Activated CD8-positive, alpha-beta memory T cell treated with anti-CD3 and anti-CD28 coated beads for 24 hours (primary cell): Measurements from ENCODE around the gene MAB21L4.
"Not testable (repeated sequence)": the region's sequence is repeated elsewhere in the genome, so short reads cannot be mapped to it uniquely, and the experiment has no call there.

Experiments
- DNase-seq: peaks from one replicate; pipeline ENCODE4 v3.0.0-alpha.2; 2020

Gene MAB21L4

DNA sequence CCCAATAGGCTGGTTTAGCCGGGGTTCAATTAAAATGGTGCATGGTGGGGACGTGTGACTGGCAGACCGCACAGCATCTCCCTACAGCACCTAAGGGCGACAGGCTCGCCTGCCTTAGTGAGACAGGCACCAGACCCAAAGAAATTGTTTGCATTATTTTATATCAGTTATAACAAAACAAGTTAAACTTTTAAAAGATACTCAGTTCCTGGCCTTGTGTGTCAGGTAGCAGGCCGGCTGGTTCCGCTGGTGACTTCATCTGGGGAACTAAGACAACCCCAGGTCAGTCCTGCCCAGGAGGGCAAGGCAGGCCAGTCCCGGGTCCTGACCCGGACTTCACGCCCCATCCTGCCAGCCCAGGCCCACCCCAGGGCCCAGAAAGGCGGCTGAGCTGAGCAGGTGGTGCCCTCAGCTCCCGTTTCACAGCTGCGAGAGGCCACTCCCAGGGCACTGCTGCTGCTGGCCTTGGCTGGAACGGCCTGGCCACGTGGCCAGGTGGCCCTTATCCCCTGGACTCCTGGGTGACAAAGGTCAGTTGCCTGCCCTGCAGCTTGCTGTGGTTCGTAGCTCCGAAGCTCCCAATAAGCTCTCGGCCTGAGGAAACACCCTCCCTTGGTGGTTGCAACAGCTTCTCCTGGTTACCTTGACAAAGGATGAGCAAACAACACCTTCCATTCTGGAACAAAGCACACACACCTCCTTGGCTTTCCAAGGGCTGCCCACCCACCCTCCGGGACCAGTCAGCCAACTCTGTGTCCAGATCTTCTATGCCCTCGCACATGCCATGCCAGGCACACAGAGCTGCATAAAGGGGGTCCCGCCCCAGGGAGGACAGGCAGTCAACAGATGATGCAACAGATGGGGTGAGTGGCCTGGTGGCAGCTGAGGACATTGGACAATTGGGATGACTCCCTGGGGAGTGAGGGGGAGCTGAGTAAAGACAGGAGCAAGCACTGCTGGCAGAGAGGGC is 38.6 kb downstream of the MAB21L4 start:
- no peak for DNase-seq

DNA sequence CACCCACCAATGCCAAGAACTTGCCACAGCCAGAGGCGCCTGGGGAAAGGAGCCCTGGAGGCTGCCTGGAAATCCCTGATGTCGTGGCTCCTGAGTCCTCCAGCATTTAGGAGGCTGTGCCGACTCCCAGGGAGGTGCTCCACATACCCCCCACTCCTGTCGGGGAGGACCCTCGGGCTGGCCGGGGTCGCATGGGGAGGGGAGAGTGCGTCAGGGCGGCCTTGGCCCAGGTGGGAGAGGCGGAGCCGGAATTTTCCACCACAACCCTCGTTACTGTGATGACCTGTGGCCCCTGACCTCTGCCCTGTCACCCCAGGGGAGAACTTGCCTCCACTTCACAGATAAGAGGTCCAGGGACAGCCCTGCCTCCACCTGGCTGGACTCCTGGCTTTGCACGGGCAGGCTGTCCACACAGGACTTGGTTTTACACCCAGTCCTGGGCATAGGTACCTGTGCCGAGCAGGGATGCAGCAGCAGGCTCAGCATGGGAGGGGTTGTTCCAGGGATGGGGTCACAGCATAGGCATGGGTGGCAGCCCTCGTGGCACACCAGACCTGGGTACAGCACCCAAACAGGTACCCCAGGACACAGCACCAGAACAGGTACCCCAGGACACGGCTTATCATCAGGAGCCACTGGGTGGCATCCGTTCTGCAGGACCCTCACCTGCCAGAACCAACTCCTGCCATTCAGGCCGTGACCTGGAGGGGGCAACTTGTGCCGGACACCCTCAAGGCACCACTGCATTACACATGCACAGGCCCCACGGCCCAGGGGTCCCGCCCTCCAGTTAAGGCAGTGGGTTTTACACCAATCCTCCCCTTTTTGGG is 39.6 kb downstream of the MAB21L4 start:
- no peak for DNase-seq

DNA sequence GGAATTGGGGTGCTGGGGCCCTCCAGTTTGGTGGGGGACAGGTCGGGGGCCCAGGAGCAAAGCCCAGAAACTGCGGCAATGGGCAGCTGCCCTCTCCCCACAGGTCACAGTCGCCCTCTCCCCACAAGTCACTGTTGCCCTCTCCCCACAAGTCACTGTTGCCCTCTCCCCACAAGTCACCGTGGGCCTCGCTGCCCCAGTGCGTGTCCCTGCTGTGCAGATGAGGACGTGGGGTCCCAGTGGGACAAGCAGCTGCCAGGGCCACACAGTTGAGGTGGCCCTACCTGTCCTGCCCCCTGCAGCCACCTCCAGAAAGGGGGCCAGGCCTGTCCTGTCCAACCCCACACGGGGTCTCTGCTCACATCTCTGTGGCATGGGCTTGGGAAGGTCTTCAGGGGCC is 40.3 kb downstream of the MAB21L4 start:
- no peak for DNase-seq

GRCh38 chr2:240852671-240853314 is 43.2 kb downstream of the MAB21L4 start:
- no peak for DNase-seq

GRCh38 chr2:240851078-240851991 is 44.6 kb downstream of the MAB21L4 start:
- DNase-seq: peak; percentile 94

DNA sequence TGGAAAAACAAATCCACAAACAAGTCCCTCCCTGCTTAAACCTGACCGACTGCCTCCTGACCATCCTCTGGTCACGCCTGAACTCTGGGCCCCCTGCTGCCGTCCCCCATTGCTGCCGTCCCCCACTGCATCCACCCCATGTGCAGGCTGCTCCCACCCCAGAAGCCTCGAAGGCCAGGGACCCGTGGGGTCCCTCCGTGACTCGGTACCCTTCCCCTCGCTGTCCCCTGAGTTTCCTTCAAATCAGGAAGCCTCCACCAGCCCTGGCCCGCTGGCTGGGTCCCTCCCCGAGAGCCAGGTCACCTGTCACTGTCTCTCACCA is 45.2 kb downstream of the MAB21L4 start:
- no peak for DNase-seq

DNA sequence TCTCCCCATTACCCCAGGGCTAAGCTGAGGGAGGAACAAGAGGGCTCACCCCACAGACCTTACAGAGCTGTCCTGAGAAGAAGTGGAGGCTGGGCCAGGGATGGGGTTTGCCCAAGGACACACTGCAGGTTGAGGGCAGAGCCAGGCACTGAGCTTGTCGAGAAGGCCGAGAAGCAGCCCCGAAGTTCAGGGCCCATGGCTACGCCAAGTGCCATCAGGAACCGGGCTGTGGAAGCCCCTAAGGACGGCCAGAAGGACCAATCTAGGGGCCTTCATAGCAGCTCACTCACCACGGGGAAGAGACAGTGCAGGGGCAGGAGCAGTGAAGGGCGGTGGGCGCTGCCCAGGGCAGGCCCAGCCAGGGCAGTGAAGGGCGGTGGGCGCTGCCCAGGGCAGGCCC is 45.9 kb downstream of the MAB21L4 start:
- no peak for DNase-seq

GRCh38 chr2:240848900-240849680 is 46.9 kb downstream of the MAB21L4 start:
- DNase-seq: no peak

GRCh38 chr2:240847817-240848216 is 48.1 kb downstream of the MAB21L4 start:
- DNase-seq: no peak

GRCh38 chr2:240846873-240847595 is 48.9 kb downstream of the MAB21L4 start:
- DNase-seq: no peak

DNA sequence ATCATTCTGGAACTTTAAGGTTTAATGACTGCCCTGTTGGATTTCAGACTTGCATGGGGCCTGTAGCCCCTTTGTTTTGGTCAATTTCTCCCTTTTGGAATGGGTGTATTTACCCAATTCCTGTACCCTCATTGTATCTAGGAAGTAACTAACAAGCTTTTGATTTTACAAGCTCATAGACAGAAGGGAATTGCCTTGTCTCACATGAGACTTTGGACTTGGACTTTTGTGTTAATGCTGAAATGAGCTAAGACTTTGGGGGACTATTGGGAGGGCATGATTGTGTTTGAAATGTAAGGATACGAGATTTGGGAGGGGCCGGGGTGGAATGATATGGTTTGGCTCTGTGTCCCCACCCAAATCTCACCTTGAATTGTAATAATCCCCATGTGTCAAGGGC is 49.6 kb downstream of the MAB21L4 start:
- not testable (repeated sequence) for DNase-seq

DNA sequence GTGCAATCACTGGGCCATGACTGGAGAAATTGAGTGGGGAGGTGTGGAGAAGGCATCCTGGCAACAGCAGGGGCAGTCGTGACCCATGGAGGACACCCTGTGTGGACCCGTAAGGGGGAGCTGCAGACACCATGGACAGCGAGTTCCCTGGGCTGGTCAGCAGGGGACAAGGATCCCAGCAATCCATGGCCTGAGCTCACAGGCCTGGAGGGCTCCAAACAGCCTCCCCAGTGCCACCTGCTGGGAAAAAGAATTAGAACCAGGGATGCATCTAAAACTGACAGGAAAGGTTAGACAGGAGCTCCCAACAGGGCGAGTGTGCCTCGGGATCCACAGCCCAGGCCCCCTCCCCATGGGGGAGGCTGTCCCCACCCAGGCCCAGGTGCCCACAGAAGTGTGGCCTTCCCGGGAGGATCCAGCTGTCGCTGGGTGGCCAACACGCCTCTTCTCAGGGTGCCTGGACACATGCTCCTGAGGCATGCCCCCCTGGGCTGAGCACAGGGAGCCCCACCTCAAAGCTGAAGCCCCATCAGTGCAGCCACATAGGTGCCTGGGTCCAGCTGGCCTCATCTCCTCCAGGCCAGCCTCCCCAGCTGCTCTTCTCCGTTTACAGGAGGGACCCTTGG is 55.4 kb downstream of the MAB21L4 start:
- DNase-seq: no peak

DNA sequence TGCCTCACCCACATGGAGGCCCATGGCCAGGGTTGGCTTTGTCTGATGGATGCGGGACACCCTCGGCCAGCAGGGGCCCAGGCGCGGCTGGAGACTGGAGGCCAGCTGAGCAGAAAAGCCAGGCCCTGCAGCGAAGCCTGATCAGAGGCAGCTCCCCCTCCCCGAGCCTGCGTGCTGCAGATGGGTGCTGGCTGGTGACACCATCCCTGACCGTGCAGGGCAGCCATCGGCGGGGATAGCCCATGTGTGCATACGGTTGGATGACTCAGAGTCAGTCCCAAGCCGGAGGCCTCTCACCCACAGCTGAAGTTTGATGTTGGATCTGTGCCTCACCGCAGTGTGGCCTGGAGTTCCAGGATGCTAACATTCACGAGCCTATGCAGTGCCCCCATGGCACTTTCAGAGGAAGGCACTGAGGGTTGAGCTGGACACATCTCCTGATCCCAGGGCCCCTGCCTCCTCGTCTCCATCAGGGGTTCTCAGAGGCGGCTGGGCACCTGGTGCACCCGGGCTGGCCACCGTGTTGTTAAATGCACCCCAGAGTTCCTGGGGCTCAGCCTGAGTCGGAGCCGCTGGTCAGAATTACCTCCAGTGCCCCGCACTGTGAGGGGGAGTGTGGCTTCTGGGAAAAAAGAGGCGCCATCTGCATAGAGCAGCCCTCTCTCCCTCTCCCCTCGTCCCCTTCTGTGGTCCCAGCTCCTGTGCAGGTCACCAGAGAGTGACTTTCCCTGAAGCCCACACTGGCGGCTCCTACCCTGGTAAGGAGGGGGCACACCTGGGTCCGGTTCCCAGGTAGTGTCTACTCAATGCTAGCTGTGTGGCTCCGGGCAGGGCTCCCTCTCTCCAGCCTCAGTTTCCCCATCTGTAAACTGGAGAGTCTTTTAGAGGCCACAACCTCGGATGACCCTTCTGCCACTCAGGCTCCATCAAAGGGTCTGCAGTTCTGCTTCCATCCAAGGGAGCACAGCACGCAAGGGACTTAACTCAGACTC is 56.5 kb downstream of the MAB21L4 start:
- DNase-seq: no peak

DNA sequence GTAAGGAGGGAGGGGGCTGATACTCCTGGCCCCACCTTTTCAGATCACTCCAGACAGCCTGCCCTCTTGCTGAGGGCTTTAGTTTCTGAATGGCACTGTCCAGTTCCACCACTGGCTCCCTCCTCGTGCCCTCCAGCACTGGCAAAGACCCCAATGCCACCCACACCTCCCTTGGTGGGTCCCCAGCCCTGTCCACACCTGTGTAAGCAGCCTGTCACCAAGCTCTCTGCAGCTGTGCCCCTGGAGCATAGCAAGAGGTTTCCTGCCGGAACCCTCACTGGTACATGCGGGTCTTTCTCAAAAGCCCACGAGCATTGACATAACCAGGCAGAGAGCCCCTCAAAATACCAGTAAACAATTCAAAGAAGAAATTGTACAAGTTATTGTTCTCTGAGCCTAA is 58.3 kb downstream of the MAB21L4 start:
- DNase-seq: no peak

DNA sequence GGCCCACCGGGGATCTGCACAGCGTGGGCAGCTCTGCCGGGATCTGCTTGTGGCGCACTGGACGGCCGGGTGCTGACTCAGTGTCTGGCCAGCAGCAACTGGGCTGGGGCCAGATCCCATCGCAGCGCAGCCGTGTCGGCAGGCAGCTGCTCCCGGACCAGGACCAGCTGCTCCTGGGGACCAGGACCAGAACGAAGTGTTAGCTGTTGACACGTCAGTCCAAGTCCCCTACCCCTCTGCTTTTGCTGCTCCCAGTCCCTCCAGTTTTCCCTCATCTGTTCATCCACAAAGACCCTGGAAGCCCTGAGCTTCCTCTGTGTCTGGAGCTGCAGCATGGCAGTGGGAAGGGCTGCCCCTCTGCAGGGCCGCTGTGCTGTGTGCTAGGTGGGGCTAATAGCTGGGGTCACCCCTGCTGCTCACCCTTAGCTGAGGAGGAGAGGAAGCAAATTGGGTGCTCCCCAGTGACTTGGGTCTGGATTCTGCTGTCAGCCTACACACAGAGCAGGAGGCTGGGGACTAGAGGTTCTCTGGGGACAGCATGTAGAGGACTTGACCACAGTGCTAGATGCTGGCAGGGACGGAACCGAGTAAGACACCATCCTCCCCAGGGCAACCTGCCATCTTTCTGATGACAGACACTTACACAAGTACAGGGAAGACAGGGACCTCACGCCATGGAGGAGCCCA is 59.0 kb downstream of the MAB21L4 start:
- DNase-seq: no peak
